Progenitor cell of endocrine pancreas (in vitro differentiated cells): ENCODE data around the gene RDH11. TPM values are rescaled to one million over a fixed set of nuclear protein-coding genes. Genes with fewer than 3 reads are reported as not detected.

Experiments
- DNase-seq: peaks from one replicate; pipeline ENCODE4 v3.0.0; 2021; ENCODE audit warnings: low spot score; ENCODE audit not compliant: unreplicated experiment
- H3K27ac Mint-ChIP-seq: 2 replicates; pipeline ENCODE4 v1.8.0; 2021; ENCODE audit warnings: mild to moderate bottlenecking, moderate library complexity, mixed read lengths
- H3K27me3 Mint-ChIP-seq: 2 replicates; pipeline ENCODE4 v1.8.0; 2021; ENCODE audit warnings: mixed read lengths
- H3K36me3 Mint-ChIP-seq: 2 replicates; pipeline ENCODE4 v1.8.0; 2022; ENCODE audit warnings: mixed read lengths; ENCODE audit not compliant: insufficient read depth
- H3K4me1 Mint-ChIP-seq: 2 replicates; pipeline ENCODE4 v1.8.0; 2021; ENCODE audit warnings: low read depth, mixed read lengths
- H3K4me3 Mint-ChIP-seq: 2 replicates; pipeline ENCODE4 v1.8.0; 2021; ENCODE audit warnings: low read depth, mild to moderate bottlenecking, moderate library complexity, mixed read lengths
- H3K9me3 Mint-ChIP-seq: 2 replicates; pipeline ENCODE4 v1.8.0; 2021; ENCODE audit warnings: low read depth, mixed read lengths
- CTCF ChIP-seq: fragments of 200-600 bp; sonication (generic); IDR thresholded peaks from one replicate; pipeline ENCODE4 v1.5.0; 2021; ENCODE audit warnings: antibody characterized with exemption, mild to moderate bottlenecking; ENCODE audit not compliant: unreplicated experiment
- total RNA-seq: library from RNA; stranded (reverse); gene quantifications from 2 replicates; pipeline ENCODE4 v1.2.1, GENCODE V29; 2021

Gene RDH11
- total RNA-seq, 1 donor from 2014 or later = 99.9 TPM

- Mint-ChIP-seq H3K27ac (no peak overlapping the region), H3K4me3 (no peak overlapping the region), H3K9me3 (no peaks in the 10 kb centered on the region), H3K36me3 (peaks cover 19% of the 10 kb centered on the region), H3K27me3 (no peaks in the 10 kb centered on the region), H3K4me1 (no peaks in the 10 kb centered on the region)
- no peak for DNase-seq
- TF ChIP-seq CTCF = no peak
Measured at GRCh38 chr14:67650694-67651093, 44.9 kb downstream of the RDH11 start.

- no peak for TF ChIP-seq CTCF
- DNase-seq = no peak
- no peaks in the 10 kb centered on the region for H3K27me3 Mint-ChIP-seq
- no peaks in the 10 kb centered on the region for H3K4me1 Mint-ChIP-seq
- peaks cover 21% of the 10 kb centered on the region for H3K36me3 Mint-ChIP-seq
- H3K27ac Mint-ChIP-seq = peak overlapping the region; percentile 27
- no peaks in the 10 kb centered on the region for H3K9me3 Mint-ChIP-seq
- no peak overlapping the region for H3K4me3 Mint-ChIP-seq
Measured at GRCh38 chr14:67650151-67650550, 45.4 kb downstream of the RDH11 start.

- no peak overlapping the region for H3K27ac Mint-ChIP-seq
- H3K4me3 Mint-ChIP-seq = no peak overlapping the region
- H3K4me1 Mint-ChIP-seq = no peaks in the 10 kb centered on the region
- no peak for TF ChIP-seq CTCF
- H3K27me3 Mint-ChIP-seq = no peaks in the 10 kb centered on the region
- peaks cover 17% of the 10 kb centered on the region for H3K36me3 Mint-ChIP-seq
- H3K9me3 Mint-ChIP-seq = no peaks in the 10 kb centered on the region
- no peak for DNase-seq
Measured at GRCh38 chr14:67646131-67646530, 49.4 kb downstream of the RDH11 start.

- Mint-ChIP-seq H3K27me3 (no peaks in the 10 kb centered on the region), H3K9me3 (no peaks in the 10 kb centered on the region), H3K4me3 (no peak overlapping the region), H3K4me1 (no peaks in the 10 kb centered on the region), H3K36me3 (peaks cover 13% of the 10 kb centered on the region), H3K27ac (no peak overlapping the region)
- TF ChIP-seq CTCF = no peak
- DNase-seq = no peak
Measured at GRCh38 chr14:67645414-67645813, 50.1 kb downstream of the RDH11 start.

GRCh38 chr14:67644428-67644827, 51.1 kb downstream of the RDH11 start:
- no peak for DNase-seq
- Mint-ChIP-seq H3K36me3 (peaks cover 10% of the 10 kb centered on the region), H3K9me3 (no peaks in the 10 kb centered on the region), H3K27me3 (no peaks in the 10 kb centered on the region), H3K4me3 (no peak overlapping the region), H3K4me1 (no peaks in the 10 kb centered on the region), H3K27ac (peak overlapping the region; percentile 20)
- TF ChIP-seq CTCF = no peak
